CD8-positive, alpha-beta memory T cell (primary cell): Measurements from ENCODE around the gene METTL22. TPM values are rescaled to one million over a fixed set of nuclear protein-coding genes. Genes with fewer than 3 reads are reported as not detected.

ENCODE experiments used
- CTCF ChIA-PET: fragments of 350-600 bp; sonication (Branson Sonifier 250); formaldehyde crosslinking; loops from one replicate; lab custom pipeline; 2021; ENCODE audit warnings: antibody characterized with exemption; lab: Charles Lee
- POLR2A ChIA-PET: fragments of 350-600 bp; sonication (Branson Sonifier 250); formaldehyde crosslinking; loops from one replicate; lab custom pipeline; 2021; ENCODE audit warnings: antibody characterized with exemption; lab: Charles Lee
- DNase-seq, 5 donors: peaks; one replicate each; pipeline versions ENCODE4 v3.0.0 to v3.0.0-alpha.2; 2020 to 2022; ENCODE audit warnings: mixed read lengths in 1 of 5
- H3K27ac ChIP-seq: one replicate; pipeline ENCODE4 v1.7.0; 2013; ENCODE audit warnings: low read depth, mild to moderate bottlenecking, low read length, moderate library complexity
- H3K27me3 ChIP-seq: 2 replicates; pipeline ENCODE4 v1.7.0; 2013; ENCODE audit warnings: low read length, mild to moderate bottlenecking; ENCODE audit not compliant: insufficient read depth, poor library complexity, severe bottlenecking
- H3K36me3 ChIP-seq: 2 replicates; pipeline ENCODE4 v1.7.0; 2013; ENCODE audit warnings: mild to moderate bottlenecking, low read length, moderate library complexity; ENCODE audit not compliant: insufficient read depth
- H3K4me1 ChIP-seq: 2 replicates; pipeline ENCODE4 v1.7.0; 2013; ENCODE audit warnings: mild to moderate bottlenecking, low read length, moderate library complexity; ENCODE audit not compliant: insufficient read depth
- H3K4me3 ChIP-seq: 2 replicates; pipeline ENCODE4 v1.7.0; 2013; ENCODE audit warnings: mild to moderate bottlenecking, low read length
- H3K9me3 ChIP-seq: 2 replicates; pipeline ENCODE4 v1.7.0; 2013; ENCODE audit warnings: mild to moderate bottlenecking, low read length
- H3K27ac Mint-ChIP-seq, 8 donors: one replicate each; pipeline ENCODE4 v1.8.0; 2020 to 2021; ENCODE audit warnings: mixed read lengths in 8 of 8, mild to moderate bottlenecking in 6 of 8, inconsistent platforms in 3 of 8, moderate library complexity in 3 of 8
- H3K27me3 Mint-ChIP-seq, 2 donors: one replicate each; pipeline ENCODE4 v1.8.0; 2020 to 2021; ENCODE audit warnings: mixed read lengths in 2 of 2, mild to moderate bottlenecking in 1 of 2, moderate library complexity in 1 of 2
- H3K36me3 Mint-ChIP-seq, 3 donors: one replicate each; pipeline ENCODE4 v1.8.0; 2020 to 2021; ENCODE audit warnings: mixed read lengths in 3 of 3, inconsistent platforms in 1 of 3, mild to moderate bottlenecking in 1 of 3
- H3K4me1 Mint-ChIP-seq, 3 donors: one replicate each; pipeline ENCODE4 v1.8.0; 2020 to 2021; ENCODE audit warnings: mixed read lengths in 3 of 3, inconsistent platforms in 1 of 3, mild to moderate bottlenecking in 1 of 3
- H3K4me3 Mint-ChIP-seq, 7 donors: one replicate each; pipeline ENCODE4 v1.8.0; 2020 to 2021; ENCODE audit warnings: mixed read lengths in 7 of 7, mild to moderate bottlenecking in 6 of 7, moderate library complexity in 4 of 7, inconsistent platforms in 2 of 7
- H3K9me3 Mint-ChIP-seq, 5 donors: one replicate each; pipeline ENCODE4 v1.8.0; 2020 to 2022; ENCODE audit warnings: mixed read lengths in 5 of 5, mild to moderate bottlenecking in 3 of 5, moderate library complexity in 2 of 5, inconsistent platforms in 1 of 5
- polyA plus RNA-seq: library from polyadenylated mRNA; unstranded; fragments of 300-500 nt; fragmentation: Illumina TruSeq; gene quantifications from one replicate; pipeline ENCODE4 v1.2.3, GENCODE V29; 2021
- total RNA-seq, 2 experiments: library from RNA; stranded (reverse); gene quantifications; one replicate each; pipeline ENCODE4 v1.2.3, GENCODE V29; 2021

The METTL22 gene
- total and polyA plus RNA-seq, 3 experiments from 2014 or later, result 10.8 to 24.1 (median 21.3) TPM

GRCh38 chr16:8630255-8630953 lies 8.9 kb downstream of the METTL22 start:
- Mint-ChIP-seq H3K4me3 (no peak overlapping the region), H3K36me3 (peaks cover 9 to 94% (median 20%) of the 10 kb centered on the region in 3 donors), H3K4me1 (peaks cover 7 to 19% (median 11%) of the 10 kb centered on the region in 3 donors), H3K27ac (peak overlapping the region in 2 of 8 donors; percentile 38 to 43), H3K27me3 (no peaks in the 10 kb centered on the region), H3K9me3 (no peaks in the 10 kb centered on the region)
- ChIA-PET CTCF (no interaction called here), POLR2A (no interaction called here)
- no peak for DNase-seq
- Histone ChIP-seq H3K36me3 (peaks cover 62% of the 10 kb centered on the region), H3K9me3 (no peaks in the 10 kb centered on the region), H3K27me3 (no peaks in the 10 kb centered on the region), H3K4me1 (no peaks in the 10 kb centered on the region), H3K4me3 (no peak overlapping the region), H3K27ac (no peak overlapping the region)

GRCh38 chr16:8631373-8631772 lies 9.9 kb downstream of the METTL22 start:
- peaks cover 6 to 19% (median 7%) of the 10 kb centered on the region in 3 donors for H3K4me1 Mint-ChIP-seq
- Histone ChIP-seq H3K4me3 (no peak overlapping the region), H3K27me3 (no peaks in the 10 kb centered on the region), H3K4me1 (no peaks in the 10 kb centered on the region), H3K27ac (no peak overlapping the region), H3K36me3 (peaks cover 62% of the 10 kb centered on the region), H3K9me3 (no peaks in the 10 kb centered on the region)
- H3K27me3 Mint-ChIP-seq, result no peaks in the 10 kb centered on the region
- H3K9me3 Mint-ChIP-seq, result no peaks in the 10 kb centered on the region
- peaks cover 9 to 92% (median 21%) of the 10 kb centered on the region in 3 donors for H3K36me3 Mint-ChIP-seq
- no peak for DNase-seq
- H3K27ac Mint-ChIP-seq, result no peak overlapping the region
- POLR2A ChIA-PET, result no interaction called here
- no peak overlapping the region for H3K4me3 Mint-ChIP-seq
- CTCF ChIA-PET, result no interaction called here

- Mint-ChIP-seq H3K4me3 (no peak overlapping the region), H3K9me3 (no peaks in the 10 kb centered on the region), H3K27me3 (no peaks in the 10 kb centered on the region), H3K36me3 (peaks cover 9 to 94% (median 22%) of the 10 kb centered on the region in 3 donors), H3K4me1 (peaks cover 4 to 18% (median 5%) of the 10 kb centered on the region in 3 donors), H3K27ac (peak overlapping the region in 2 of 8 donors; percentile 14 to 56)
- no peak overlapping the region for H3K4me3 ChIP-seq
- H3K27ac ChIP-seq, result no peak overlapping the region
- no peaks in the 10 kb centered on the region for H3K9me3 ChIP-seq
- POLR2A ChIA-PET, result no interaction called here
- peaks cover 60% of the 10 kb centered on the region for H3K36me3 ChIP-seq
- DNase-seq, result no peak
- CTCF ChIA-PET, result no interaction called here
- H3K27me3 ChIP-seq, result no peaks in the 10 kb centered on the region
- H3K4me1 ChIP-seq, result no peaks in the 10 kb centered on the region
Observed at GRCh38 chr16:8631818-8632465, 10.4 kb downstream of the METTL22 start.

GRCh38 chr16:8632675-8633182 lies 11.2 kb downstream of the METTL22 start:
- H3K4me1 ChIP-seq, result no peaks in the 10 kb centered on the region
- Mint-ChIP-seq H3K4me3 (no peak overlapping the region), H3K27me3 (no peaks in the 10 kb centered on the region), H3K9me3 (no peaks in the 10 kb centered on the region), H3K36me3 (peaks cover 3 to 93% (median 17%) of the 10 kb centered on the region in 3 donors), H3K4me1 (peaks cover 0 to 13% (median 4%) of the 10 kb centered on the region in 3 donors), H3K27ac (no peak overlapping the region)
- no peaks in the 10 kb centered on the region for H3K9me3 ChIP-seq
- ChIA-PET POLR2A (no interaction called here), CTCF (no interaction called here)
- H3K36me3 ChIP-seq, result peaks cover 53% of the 10 kb centered on the region
- H3K27me3 ChIP-seq, result no peaks in the 10 kb centered on the region
- no peak overlapping the region for H3K4me3 ChIP-seq
- no peak overlapping the region for H3K27ac ChIP-seq
- no peak for DNase-seq

- no peaks in the 10 kb centered on the region for H3K4me1 ChIP-seq
- POLR2A ChIA-PET, result no interaction called here
- H3K36me3 Mint-ChIP-seq, result peaks cover 0 to 92% (median 9%) of the 10 kb centered on the region in 3 donors
- H3K9me3 ChIP-seq, result no peaks in the 10 kb centered on the region
- H3K4me3 Mint-ChIP-seq, result no peak overlapping the region
- H3K36me3 ChIP-seq, result peaks cover 35% of the 10 kb centered on the region
- no peak overlapping the region for H3K27ac ChIP-seq
- H3K4me1 Mint-ChIP-seq, result peaks cover 0 to 6% (median 4%) of the 10 kb centered on the region in 3 donors
- no peaks in the 10 kb centered on the region for H3K9me3 Mint-ChIP-seq
- DNase-seq, result no peak
- no peaks in the 10 kb centered on the region for H3K27me3 ChIP-seq
- peak overlapping the region in 2 of 8 donors; percentile 87 to 94 for H3K27ac Mint-ChIP-seq
- CTCF ChIA-PET, result no interaction called here
- H3K27me3 Mint-ChIP-seq, result no peaks in the 10 kb centered on the region
- H3K4me3 ChIP-seq, result no peak overlapping the region
Observed at GRCh38 chr16:8634991-8635736, 13.7 kb downstream of the METTL22 start.

- H3K27ac Mint-ChIP-seq, result peak overlapping the region in 1 of 8 donors; percentile 44
- peaks cover 20% of the 10 kb centered on the region for H3K36me3 ChIP-seq
Observed at GRCh38 chr16:8639694-8640093, 18.2 kb downstream of the METTL22 start.

GRCh38 chr16:8641671-8642070 lies 20.2 kb downstream of the METTL22 start:
- Mint-ChIP-seq H3K4me1 (peaks cover 9 to 20% (median 14%) of the 10 kb centered on the region in 3 donors), H3K4me3 (no peak overlapping the region), H3K36me3 (peaks cover 23 to 91% (median 33%) of the 10 kb centered on the region in 3 donors), H3K9me3 (no peaks in the 10 kb centered on the region), H3K27me3 (no peaks in the 10 kb centered on the region), H3K27ac (no peak overlapping the region)
- POLR2A ChIA-PET, result no interaction called here
- H3K27ac ChIP-seq, result no peak overlapping the region
- no peak overlapping the region for H3K4me3 ChIP-seq
- H3K9me3 ChIP-seq, result no peaks in the 10 kb centered on the region
- no peak for DNase-seq
- CTCF ChIA-PET, result no interaction called here
- no peaks in the 10 kb centered on the region for H3K4me1 ChIP-seq
- no peaks in the 10 kb centered on the region for H3K27me3 ChIP-seq
- H3K36me3 ChIP-seq, result peaks cover 30% of the 10 kb centered on the region

More at GRCh38 chr16:8639694-8640093, 18.2 kb downstream of the METTL22 start:
- Mint-ChIP-seq H3K9me3 (no peaks in the 10 kb centered on the region), H3K27me3 (no peaks in the 10 kb centered on the region), H3K4me1 (peaks cover 3 to 10% (median 6%) of the 10 kb centered on the region in 3 donors), H3K36me3 (peaks cover 17 to 89% (median 28%) of the 10 kb centered on the region in 3 donors), H3K4me3 (no peak overlapping the region)
- Histone ChIP-seq H3K9me3 (no peaks in the 10 kb centered on the region), H3K4me3 (no peak overlapping the region), H3K4me1 (no peaks in the 10 kb centered on the region), H3K27me3 (no peaks in the 10 kb centered on the region), H3K27ac (no peak overlapping the region)
- no peak for DNase-seq
- CTCF ChIA-PET, result no interaction called here
- POLR2A ChIA-PET, result no interaction called here
